ENCODE data around the gene ECD.

Gene ECD

GRCh38 chr10:73096449-73097304, 71.1 kb downstream of the ECD start, which contains the start of gene P4HA1:
Gene P4HA1, minus strand, starts transcription at chr10:73096866. Its CDS starts 21,983 bp downstream, at chr10:73074883.
- peak; percentile 95 for DNase-seq

GRCh38 chr10:73096041-73096448, 71.8 kb downstream of the ECD start:
- DNase-seq = peak; percentile 33

- DNase-seq = no peak
These were observed 72.3 kb downstream of the ECD start for GRCh38 chr10:73095481-73096021.

GRCh38 chr10:73094986-73095480, 72.8 kb downstream of the ECD start:
- no peak for DNase-seq

GRCh38 chr10:73093922-73094850, 73.6 kb downstream of the ECD start:
- no peak for DNase-seq

GRCh38 chr10:73092830-73093229, 75.0 kb downstream of the ECD start:
- no peak for DNase-seq

GRCh38 chr10:73088304-73088703, 79.5 kb downstream of the ECD start:
- no peak for DNase-seq

GRCh38 chr10:73086816-73087215, 81.0 kb downstream of the ECD start:
- DNase-seq = no peak

- DNase-seq = no peak
These were observed 83.6 kb downstream of the ECD start for GRCh38 chr10:73084209-73084608.
